Measurements from ENCODE around the gene TTC23. TPM values are rescaled to one million over a fixed set of nuclear protein-coding genes. Genes with fewer than 3 reads are reported as not detected.
A peak's percentile ranks its signal among the peaks of the same experiment; 100 is the strongest.

TTC23 gene
- total and polyA plus RNA-seq, 7 experiments from 2014 or later = 0.34 to 4.0 (median 0.92) TPM

GRCh38 chr15:99090938-99091337, 158.4 kb downstream of the TTC23 start:
- Mint-ChIP-seq H3K4me3 (no peak overlapping the region), H3K27ac (no peak overlapping the region), H3K36me3 (no peaks in the 10 kb centered on the region), H3K9me3 (no peaks in the 10 kb centered on the region), H3K27me3 (peaks cover 0 to 10% (median under 1%) of the 10 kb centered on the region in 5 donors), H3K4me1 (peaks cover 0 to 6% (median 0%) of the 10 kb centered on the region in 7 donors)
- no peak overlapping the region for H3K4me3 ChIP-seq (ENCODE audit: low read length)
- H3K27me3 ChIP-seq (ENCODE audit: control insufficient read depth in 2 of 2, insufficient read depth in 2 of 2, low read length in 2 of 2) = no peaks in the 10 kb centered on the region
- DNase-seq = peak in 1 of 9 donors; percentile 8
- POLR2A ChIA-PET = no interaction called here
- no peak overlapping the region for H3K27ac ChIP-seq (ENCODE audit: low read depth, low read length)
- no peak for ATAC-seq
- H3K36me3 ChIP-seq (ENCODE audit: control insufficient read depth in 2 of 3, insufficient read depth in 3 of 3, low read length in 3 of 3) = no peaks in the 10 kb centered on the region
- intact Hi-C loops (cut with micrococcal nuclease) = no loop called here
- H3K4me1 ChIP-seq (ENCODE audit: control insufficient read depth in 2 of 2, insufficient read depth in 2 of 2, low read length in 2 of 2) = no peaks in the 10 kb centered on the region
- CTCF ChIA-PET = interaction anchor here (1.5 kb wide), 1 partner anchor 11 kb away, joined by 4 read pairs; no protein-coding TSS in a partner anchor
- H3K9me3 ChIP-seq (ENCODE audit: control insufficient read depth in 2 of 3, low read length in 3 of 3) = no peaks in the 10 kb centered on the region

- no peak overlapping the region for H3K4me3 ChIP-seq (ENCODE audit: low read length)
- ATAC-seq (peak; percentile 49), DNase-seq (peak in 1 of 9 donors; percentile 23)
- Mint-ChIP-seq H3K36me3 (no peaks in the 10 kb centered on the region), H3K4me1 (peaks cover 0 to 6% (median 0%) of the 10 kb centered on the region in 7 donors), H3K27ac (no peak overlapping the region), H3K9me3 (no peaks in the 10 kb centered on the region), H3K4me3 (peak overlapping the region in 1 of 10 donors; percentile 15), H3K27me3 (peaks cover 0 to 13% (median 0%) of the 10 kb centered on the region in 5 donors)
- no peaks in the 10 kb centered on the region for H3K27me3 ChIP-seq (ENCODE audit: control insufficient read depth in 2 of 2, insufficient read depth in 2 of 2, low read length in 2 of 2)
- ChIA-PET POLR2A (no interaction called here), CTCF (no interaction called here)
- intact Hi-C loops (cut with micrococcal nuclease) = no loop called here
- H3K4me1 ChIP-seq (ENCODE audit: control insufficient read depth in 2 of 2, insufficient read depth in 2 of 2, low read length in 2 of 2) = no peaks in the 10 kb centered on the region
- no peaks in the 10 kb centered on the region for H3K9me3 ChIP-seq (ENCODE audit: control insufficient read depth in 2 of 3, low read length in 3 of 3)
- H3K27ac ChIP-seq (ENCODE audit: low read depth, low read length) = no peak overlapping the region
- no peaks in the 10 kb centered on the region for H3K36me3 ChIP-seq (ENCODE audit: control insufficient read depth in 2 of 3, insufficient read depth in 3 of 3, low read length in 3 of 3)
Measured at GRCh38 chr15:99090011-99090699, 159.2 kb downstream of the TTC23 start.

GRCh38 chr15:99087405-99087943, 161.9 kb downstream of the TTC23 start:
- intact Hi-C loops (cut with micrococcal nuclease) = no loop called here
- ATAC-seq = no peak
- Histone ChIP-seq H3K4me1 (ENCODE audit: control insufficient read depth in 2 of 2, insufficient read depth in 2 of 2, low read length in 2 of 2) (no peaks in the 10 kb centered on the region), H3K27me3 (ENCODE audit: control insufficient read depth in 2 of 2, insufficient read depth in 2 of 2, low read length in 2 of 2) (no peaks in the 10 kb centered on the region), H3K4me3 (ENCODE audit: low read length) (no peak overlapping the region), H3K9me3 (ENCODE audit: control insufficient read depth in 2 of 3, low read length in 3 of 3) (no peaks in the 10 kb centered on the region), H3K27ac (ENCODE audit: low read depth, low read length) (no peak overlapping the region), H3K36me3 (ENCODE audit: control insufficient read depth in 2 of 3, insufficient read depth in 3 of 3, low read length in 3 of 3) (no peaks in the 10 kb centered on the region)
- peak in 1 of 9 donors; percentile 4 for DNase-seq
- Mint-ChIP-seq H3K9me3 (peaks cover 0 to 4% (median 0%) of the 10 kb centered on the region in 11 donors), H3K4me1 (peaks cover 0 to 6% (median 0%) of the 10 kb centered on the region in 7 donors), H3K4me3 (no peak overlapping the region), H3K27me3 (peaks cover 0 to 7% (median 5%) of the 10 kb centered on the region in 5 donors), H3K36me3 (no peaks in the 10 kb centered on the region), H3K27ac (no peak overlapping the region)
- CTCF ChIA-PET = interaction anchor here (1.4 kb wide), 1 partner anchor 11 kb away, joined by 5 read pairs; no protein-coding TSS in a partner anchor
- POLR2A ChIA-PET = no interaction called here

- H3K27ac Mint-ChIP-seq = no peak overlapping the region
- intact Hi-C loops (cut with micrococcal nuclease) = no loop called here
- no peaks in the 10 kb centered on the region for H3K36me3 Mint-ChIP-seq
Measured at GRCh38 chr15:99086327-99086667, 163.1 kb downstream of the TTC23 start.

More at GRCh38 chr15:99086327-99086667, 163.1 kb downstream of the TTC23 start:
- peaks cover 0 to 6% (median 2%) of the 10 kb centered on the region in 11 donors for H3K9me3 Mint-ChIP-seq
- ATAC-seq (no peak), DNase-seq (no peak)
- Histone ChIP-seq H3K27me3 (ENCODE audit: control insufficient read depth in 2 of 2, insufficient read depth in 2 of 2, low read length in 2 of 2) (no peaks in the 10 kb centered on the region), H3K36me3 (ENCODE audit: control insufficient read depth in 2 of 3, insufficient read depth in 3 of 3, low read length in 3 of 3) (no peaks in the 10 kb centered on the region), H3K27ac (ENCODE audit: low read depth, low read length) (no peak overlapping the region), H3K9me3 (ENCODE audit: control insufficient read depth in 2 of 3, low read length in 3 of 3) (no peaks in the 10 kb centered on the region), H3K4me3 (ENCODE audit: low read length) (no peak overlapping the region), H3K4me1 (ENCODE audit: control insufficient read depth in 2 of 2, insufficient read depth in 2 of 2, low read length in 2 of 2) (no peaks in the 10 kb centered on the region)
- H3K4me1 Mint-ChIP-seq = peaks cover 0 to 6% (median 0%) of the 10 kb centered on the region in 7 donors
- H3K27me3 Mint-ChIP-seq = peaks cover 1 to 16% (median 11%) of the 10 kb centered on the region in 5 donors
- POLR2A ChIA-PET = no interaction called here
- CTCF ChIA-PET = interaction anchor here (0.6 to 1.4 kb wide), 2 partner anchors 10 to 408 kb away, joined by 3 to 5 read pairs; no protein-coding TSS in a partner anchor
- H3K4me3 Mint-ChIP-seq = no peak overlapping the region

Other genes starting within 250 kb of the TTC23 start
- gene PGPEP1L, start 241.8 kb downstream of the TTC23 start, total RNA-seq = not detected
- gene PGPEP1L, start 241.8 kb downstream of the TTC23 start, polyA plus RNA-seq = not detected
- gene SYNM, start 144.5 kb downstream of the TTC23 start, total RNA-seq = 1 to 10 TPM in 4 of 5 experiments, under 1 TPM in 1; 0.53 to 6.0 (median 2.2) TPM
- under 1 TPM; 0.17 to 0.21 TPM for gene SYNM, start 144.5 kb downstream of the TTC23 start, polyA plus RNA-seq
- gene LRRC28, start 1.9 kb upstream of the TTC23 start, total RNA-seq = 10 to 100 TPM; 15.0 to 22.6 (median 19.9) TPM
- 10 to 100 TPM; 19.9 to 25.9 TPM for gene LRRC28, start 1.9 kb upstream of the TTC23 start, polyA plus RNA-seq

All from naive thymus-derived CD4-positive, alpha-beta T cell (primary cell).